IMR-90 (cell line): ENCODE measurements around the gene RPS16.

Source experiments
- MAFK ChIP-seq: IDR thresholded peaks from 2 replicates; pipeline ENCODE4 v1.6.1; 2012; ENCODE audit warnings: low read depth, low read length, improper control_type of control experiment
- POLR2A ChIP-seq: IDR thresholded peaks from 2 replicates; pipeline ENCODE4 v1.6.1; 2012; ENCODE audit warnings: mild to moderate bottlenecking, low read depth, low read length
- RFX5 ChIP-seq: IDR thresholded peaks from 2 replicates; pipeline ENCODE4 v1.8.0; 2012; ENCODE audit warnings: low read depth, mild to moderate bottlenecking, low read length, moderate library complexity
- SMC3 ChIP-seq: fragments of 150-350 bp; IDR thresholded peaks from 2 replicates; pipeline ENCODE4 v1.6.1; 2016; ENCODE audit warnings: low read depth, mild to moderate bottlenecking, antibody characterized with exemption, low read length, moderate library complexity
- TF ChIP-seq, protein P1 (sequence below): conservative IDR thresholded peaks from 2 replicates; pipeline ENCODE4 v1.5.1; 2012; ENCODE audit warnings: mild to moderate bottlenecking, low read depth, low read length, improper control_type of control experiment

DNA sequence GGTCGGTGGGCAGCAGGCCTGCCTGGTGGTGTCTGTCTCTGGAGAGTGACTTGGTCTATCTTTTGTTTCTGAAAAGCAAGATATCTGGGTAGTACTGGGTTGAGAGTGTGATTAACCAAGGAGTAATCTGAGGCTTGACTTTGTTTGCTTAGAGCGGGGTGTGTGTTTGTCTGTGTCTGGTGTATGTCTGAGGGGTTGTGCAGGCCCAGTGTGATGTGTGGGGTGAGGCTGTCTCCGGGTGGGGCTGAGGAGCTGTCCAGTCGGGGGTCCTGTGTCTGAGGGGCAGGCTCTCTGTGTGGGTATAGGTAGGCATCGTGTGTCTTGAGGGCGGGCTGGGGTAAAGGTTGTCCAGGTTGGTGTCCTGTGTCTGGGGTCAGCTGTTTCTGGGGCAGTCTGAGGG is 33.8 kb upstream of the RPS16 start:
- TF ChIP-seq POLR2A (no peak), MAFK (no peak), RFX5 (no peak), SMC3 (no peak)
- TF ChIP-seq, protein P1, sequence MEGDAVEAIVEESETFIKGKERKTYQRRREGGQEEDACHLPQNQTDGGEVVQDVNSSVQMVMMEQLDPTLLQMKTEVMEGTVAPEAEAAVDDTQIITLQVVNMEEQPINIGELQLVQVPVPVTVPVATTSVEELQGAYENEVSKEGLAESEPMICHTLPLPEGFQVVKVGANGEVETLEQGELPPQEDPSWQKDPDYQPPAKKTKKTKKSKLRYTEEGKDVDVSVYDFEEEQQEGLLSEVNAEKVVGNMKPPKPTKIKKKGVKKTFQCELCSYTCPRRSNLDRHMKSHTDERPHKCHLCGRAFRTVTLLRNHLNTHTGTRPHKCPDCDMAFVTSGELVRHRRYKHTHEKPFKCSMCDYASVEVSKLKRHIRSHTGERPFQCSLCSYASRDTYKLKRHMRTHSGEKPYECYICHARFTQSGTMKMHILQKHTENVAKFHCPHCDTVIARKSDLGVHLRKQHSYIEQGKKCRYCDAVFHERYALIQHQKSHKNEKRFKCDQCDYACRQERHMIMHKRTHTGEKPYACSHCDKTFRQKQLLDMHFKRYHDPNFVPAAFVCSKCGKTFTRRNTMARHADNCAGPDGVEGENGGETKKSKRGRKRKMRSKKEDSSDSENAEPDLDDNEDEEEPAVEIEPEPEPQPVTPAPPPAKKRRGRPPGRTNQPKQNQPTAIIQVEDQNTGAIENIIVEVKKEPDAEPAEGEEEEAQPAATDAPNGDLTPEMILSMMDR: no peak
